Posterior vena cava (tissue), 2 donors: ENCODE results near the gene PPIL3. TPM values are rescaled to one million over a fixed set of nuclear protein-coding genes. Genes with fewer than 3 reads are reported as not detected.

ENCODE experiments used
- DNase-seq: peaks from one replicate; pipeline ENCODE4 v3.0.0-alpha.2; 2020; ENCODE audit warnings: low spot score
- intact Hi-C, 2 donors: fragments of 100-400 bp; cut with DNase I; formaldehyde crosslinking; loops; one replicate each; pipeline versions ENCODE4 v1.14.1 to v1.14.2; 2022 to 2023
- total RNA-seq, 2 donors: library from RNA; stranded (reverse); fragmentation: NEBNext Ultra II Directional; extraction: Animal tissue kit (Norgen Biotek cat#: 25700); gene quantifications; one replicate each; pipeline ENCODE4 v1.2.1, GENCODE V29; 2021
- donor health status: DM: yes; HTN: yes; CAD: no.
- donor health status: DM: yes; HTN: yes; CAD: no.

The PPIL3 gene
- total RNA-seq, 2 donors from 2014 or later, result 18.0 to 20.6 TPM

DNA sequence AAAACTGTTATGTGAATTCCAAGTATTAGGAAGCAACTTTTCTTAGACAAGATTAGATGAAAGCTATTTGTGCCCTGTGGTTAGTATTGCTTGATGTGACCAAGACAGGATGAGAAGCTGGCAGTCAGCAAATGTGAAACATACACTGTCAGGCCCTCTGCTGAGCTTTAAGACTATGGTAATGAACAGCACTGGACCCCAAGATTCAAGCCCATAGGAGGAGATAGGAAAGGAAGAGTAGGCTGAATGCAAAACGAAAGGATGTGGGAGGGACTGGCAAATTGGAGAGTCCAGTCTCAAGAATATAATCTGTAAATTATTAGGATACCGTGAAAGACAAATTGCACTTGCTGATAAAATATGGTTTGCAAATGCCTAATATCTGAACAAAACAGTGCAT, 60.8 kb downstream of the PPIL3 start:
- DNase-seq, result no peak
- intact Hi-C loops, result no loop called here

DNA sequence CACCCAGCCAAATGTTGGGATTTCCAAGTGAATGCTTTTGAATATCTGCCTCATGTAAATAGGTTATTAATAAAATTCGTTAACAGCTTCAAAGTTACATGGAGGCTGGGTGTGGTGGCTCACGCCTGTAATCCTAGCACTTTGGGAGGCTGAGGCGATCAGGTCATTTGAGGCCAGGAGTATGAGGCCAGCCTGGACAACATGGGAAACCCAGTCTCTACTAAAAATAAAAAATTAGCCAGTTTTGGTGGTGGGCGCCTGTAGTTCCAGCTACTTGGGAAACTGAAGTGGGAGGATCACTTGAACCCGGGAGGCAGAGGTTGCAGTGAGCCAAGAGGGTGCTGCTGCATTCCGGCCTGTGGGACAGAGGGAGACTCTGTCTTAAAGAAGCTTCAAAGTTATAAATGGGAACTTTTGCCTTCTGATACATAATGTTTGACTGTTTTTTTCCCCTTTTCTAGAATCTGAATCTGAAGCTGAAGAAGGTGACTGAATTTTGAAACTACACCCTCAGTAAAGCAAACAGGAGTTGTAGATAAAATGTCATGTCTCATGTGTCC, 67.1 kb downstream of the PPIL3 start:
- intact Hi-C loops, result no loop called here
- no peak for DNase-seq

Other genes starting within 250 kb of the PPIL3 start
- gene BZW1, start 77.2 kb downstream of the PPIL3 start, total RNA-seq, result 100 to 1,000 TPM; 211 to 220 TPM
- 100 to 1,000 TPM in 1 of 2 donors, 10 to 100 TPM in 1; 91.2 to 127 TPM for gene CLK1, start 24.4 kb downstream of the PPIL3 start, total RNA-seq
- gene NIF3L1, start 294 bp upstream of the PPIL3 start, total RNA-seq, result 10 to 100 TPM; 19.0 to 19.1 TPM
- gene ORC2, start 74.6 kb upstream of the PPIL3 start, total RNA-seq, result 10 to 100 TPM; 19.2 to 21.3 TPM
- gene HYCC2, start 182.6 kb upstream of the PPIL3 start, total RNA-seq, result 10 to 100 TPM; 21.2 to 21.5 TPM
- 10 to 100 TPM; 60.6 to 69.0 TPM for gene NDUFB3, start 182.9 kb upstream of the PPIL3 start, total RNA-seq
- 100 to 1,000 TPM; 140 to 142 TPM for gene CFLAR, start 227.1 kb upstream of the PPIL3 start, total RNA-seq